Dendritic cell treated with granulocyte-macrophage colony-stimulating factor and Interleukin-4, amounts not matched to agents 40 ng/mL and 50 ng/mL, for 4 days (primary cell): Measurements from ENCODE around the gene GGA3.

Experiments used
- H3K27ac Mint-ChIP-seq: one replicate; pipeline ENCODE4 v1.8.0; 2022; ENCODE audit warnings: mild to moderate bottlenecking, mixed read lengths
- H3K27me3 Mint-ChIP-seq: one replicate; pipeline ENCODE4 v1.8.0; 2022; ENCODE audit warnings: mild to moderate bottlenecking, mixed read lengths
- H3K36me3 Mint-ChIP-seq: one replicate; pipeline ENCODE4 v1.8.0; 2022; ENCODE audit warnings: low read depth, mixed read lengths
- H3K4me1 Mint-ChIP-seq: one replicate; pipeline ENCODE4 v1.8.0; 2022; ENCODE audit warnings: low read depth, mixed read lengths
- H3K4me3 Mint-ChIP-seq: one replicate; pipeline ENCODE4 v1.8.0; 2022; ENCODE audit warnings: mild to moderate bottlenecking, moderate library complexity, mixed read lengths
- H3K9me3 Mint-ChIP-seq: one replicate; pipeline ENCODE4 v1.8.0; 2022; ENCODE audit warnings: mixed read lengths
- intact Hi-C: fragments of 100-400 bp; cut with micrococcal nuclease; formaldehyde crosslinking; loops from one replicate; pipeline ENCODE4 v1.15.0; 2022

The GGA3 gene

GRCh38 chr17:75246404-75246803 is 15.0 kb downstream of the GGA3 start:
- Mint-ChIP-seq H3K4me1 (peaks cover 76% of the 10 kb centered on the region), H3K4me3 (no peak overlapping the region), H3K9me3 (no peaks in the 10 kb centered on the region), H3K27me3 (no peaks in the 10 kb centered on the region), H3K36me3 (peaks cover 68% of the 10 kb centered on the region), H3K27ac (no peak overlapping the region)
- intact Hi-C loops = no loop called here

GRCh38 chr17:75245011-75245410 is 16.4 kb downstream of the GGA3 start:
- no peak overlapping the region for H3K4me3 Mint-ChIP-seq
- no peaks in the 10 kb centered on the region for H3K9me3 Mint-ChIP-seq
- peaks cover 74% of the 10 kb centered on the region for H3K4me1 Mint-ChIP-seq
- intact Hi-C loops = no loop called here
- H3K36me3 Mint-ChIP-seq = peaks cover 82% of the 10 kb centered on the region
- H3K27me3 Mint-ChIP-seq = no peaks in the 10 kb centered on the region
- peak overlapping the region; percentile 50 for H3K27ac Mint-ChIP-seq

DNA sequence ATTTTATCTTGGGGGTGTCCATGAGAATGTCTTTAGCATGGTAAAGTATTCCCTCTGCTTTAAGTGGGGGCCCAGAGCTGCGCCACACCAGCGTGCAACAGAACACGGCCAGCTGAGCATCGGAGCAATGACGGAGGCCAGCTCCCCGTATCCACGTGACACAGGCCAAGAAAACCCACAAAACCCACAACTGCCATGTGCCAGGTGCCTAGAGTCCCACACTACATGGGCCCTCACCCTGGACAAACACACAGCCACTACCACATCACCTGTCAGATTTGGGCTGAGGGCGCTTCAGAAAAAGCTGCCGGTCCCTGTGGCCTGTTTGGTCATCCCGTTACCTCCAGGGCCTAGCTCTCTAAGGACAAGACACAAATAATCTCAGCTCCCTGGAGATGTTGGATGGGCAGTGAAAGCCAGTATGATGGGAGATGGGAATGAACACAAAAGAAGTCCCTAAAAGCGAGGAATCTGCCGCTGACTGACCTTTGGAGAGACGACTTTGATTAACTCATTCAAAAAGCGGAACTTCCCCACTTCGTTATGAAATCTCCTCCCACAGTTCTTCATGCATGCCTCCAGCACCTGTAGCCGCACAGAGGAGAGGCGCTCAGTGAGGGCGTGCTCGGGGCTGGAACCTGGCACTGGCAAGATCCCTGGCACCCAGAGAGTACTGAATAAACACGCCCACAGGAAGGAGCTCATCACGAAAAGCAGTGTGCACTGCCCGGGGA is 17.1 kb downstream of the GGA3 start:
- H3K4me3 Mint-ChIP-seq = no peak overlapping the region
- intact Hi-C loops = no loop called here
- H3K4me1 Mint-ChIP-seq = peaks cover 73% of the 10 kb centered on the region
- no peaks in the 10 kb centered on the region for H3K9me3 Mint-ChIP-seq
- peaks cover 89% of the 10 kb centered on the region for H3K36me3 Mint-ChIP-seq
- peak overlapping the region; percentile 50 for H3K27ac Mint-ChIP-seq
- no peaks in the 10 kb centered on the region for H3K27me3 Mint-ChIP-seq

DNA sequence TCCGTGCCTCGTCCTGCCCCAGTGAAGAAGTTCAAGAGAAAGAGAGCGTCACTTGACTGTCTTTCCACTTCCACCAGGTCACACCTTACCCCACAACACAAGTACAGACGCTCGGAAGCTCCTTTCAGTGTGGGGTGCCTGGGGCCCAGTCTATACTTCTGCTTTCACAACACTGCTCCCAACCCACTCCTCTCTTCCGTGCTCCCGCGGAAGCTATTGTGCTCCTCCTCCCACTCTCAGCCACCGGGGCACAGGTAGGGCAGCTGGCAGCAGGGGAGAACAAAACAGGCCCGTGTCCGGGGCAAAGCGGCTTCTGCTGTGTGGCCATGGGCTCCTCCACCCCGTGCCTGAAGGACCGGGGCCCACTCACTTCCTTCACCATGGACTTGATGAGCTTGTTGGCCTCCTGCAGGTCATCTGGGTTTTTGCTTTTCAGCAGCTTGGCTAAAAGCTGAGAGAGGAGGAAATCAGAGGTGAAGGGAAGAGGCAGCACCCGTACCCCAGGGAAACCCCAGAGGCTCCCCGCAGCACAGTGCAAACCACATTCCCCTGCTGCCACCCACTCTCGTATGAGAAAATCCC is 18.9 kb downstream of the GGA3 start:
- Mint-ChIP-seq H3K4me3 (peak overlapping the region; percentile 30), H3K4me1 (peaks cover 86% of the 10 kb centered on the region), H3K27ac (peak overlapping the region; percentile 74), H3K27me3 (no peaks in the 10 kb centered on the region), H3K9me3 (no peaks in the 10 kb centered on the region), H3K36me3 (peaks cover 100% of the 10 kb centered on the region)
- intact Hi-C loops = no loop called here

- intact Hi-C loops = no loop called here
- Mint-ChIP-seq H3K27ac (peak overlapping the region; percentile 74), H3K9me3 (no peaks in the 10 kb centered on the region), H3K36me3 (peaks cover 100% of the 10 kb centered on the region), H3K27me3 (no peaks in the 10 kb centered on the region), H3K4me1 (peaks cover 86% of the 10 kb centered on the region), H3K4me3 (no peak overlapping the region)
Measured at GRCh38 chr17:75241996-75242460, 19.4 kb downstream of the GGA3 start.

DNA sequence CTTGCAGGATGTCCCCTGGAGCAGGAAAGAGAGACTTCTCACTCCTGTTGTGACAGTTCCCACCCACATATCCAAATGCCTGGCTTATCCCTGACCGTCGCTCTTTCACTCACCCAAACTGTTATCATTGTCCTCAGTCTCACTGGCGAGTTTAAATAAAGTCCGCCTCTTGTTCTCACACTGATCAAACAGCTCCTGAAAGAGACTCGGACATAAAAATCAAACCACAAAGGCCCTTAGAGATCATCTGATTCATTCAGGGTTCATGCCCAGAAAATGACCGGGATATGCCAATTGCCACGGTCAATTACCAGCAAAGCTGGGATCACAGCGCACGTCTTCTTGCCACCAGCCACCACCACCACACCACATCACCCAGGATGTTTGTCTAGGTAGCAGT is 19.9 kb downstream of the GGA3 start:
- Mint-ChIP-seq H3K9me3 (no peaks in the 10 kb centered on the region), H3K36me3 (peaks cover 100% of the 10 kb centered on the region), H3K27me3 (no peaks in the 10 kb centered on the region), H3K27ac (peak overlapping the region; percentile 74), H3K4me1 (peaks cover 83% of the 10 kb centered on the region), H3K4me3 (no peak overlapping the region)
- intact Hi-C loops = no loop called here

DNA sequence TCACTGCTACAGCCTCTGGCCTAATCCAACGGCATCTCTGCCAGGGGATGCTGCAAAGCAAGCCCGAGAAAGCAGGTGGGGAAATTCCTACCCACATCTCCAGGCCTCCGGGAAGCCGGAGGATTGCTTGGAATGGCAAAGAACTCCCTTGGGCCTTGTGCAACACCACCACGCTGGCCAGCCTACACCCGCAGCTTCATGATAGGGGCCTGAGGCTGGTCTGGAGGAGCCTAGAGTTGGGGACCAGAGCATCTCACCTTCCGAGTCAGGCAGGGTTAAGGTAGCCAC is 20.3 kb downstream of the GGA3 start:
- Mint-ChIP-seq H3K9me3 (no peaks in the 10 kb centered on the region), H3K27ac (peak overlapping the region; percentile 59), H3K4me3 (no peak overlapping the region), H3K4me1 (peaks cover 79% of the 10 kb centered on the region), H3K27me3 (no peaks in the 10 kb centered on the region), H3K36me3 (peaks cover 100% of the 10 kb centered on the region)
- intact Hi-C loops = no loop called here

DNA sequence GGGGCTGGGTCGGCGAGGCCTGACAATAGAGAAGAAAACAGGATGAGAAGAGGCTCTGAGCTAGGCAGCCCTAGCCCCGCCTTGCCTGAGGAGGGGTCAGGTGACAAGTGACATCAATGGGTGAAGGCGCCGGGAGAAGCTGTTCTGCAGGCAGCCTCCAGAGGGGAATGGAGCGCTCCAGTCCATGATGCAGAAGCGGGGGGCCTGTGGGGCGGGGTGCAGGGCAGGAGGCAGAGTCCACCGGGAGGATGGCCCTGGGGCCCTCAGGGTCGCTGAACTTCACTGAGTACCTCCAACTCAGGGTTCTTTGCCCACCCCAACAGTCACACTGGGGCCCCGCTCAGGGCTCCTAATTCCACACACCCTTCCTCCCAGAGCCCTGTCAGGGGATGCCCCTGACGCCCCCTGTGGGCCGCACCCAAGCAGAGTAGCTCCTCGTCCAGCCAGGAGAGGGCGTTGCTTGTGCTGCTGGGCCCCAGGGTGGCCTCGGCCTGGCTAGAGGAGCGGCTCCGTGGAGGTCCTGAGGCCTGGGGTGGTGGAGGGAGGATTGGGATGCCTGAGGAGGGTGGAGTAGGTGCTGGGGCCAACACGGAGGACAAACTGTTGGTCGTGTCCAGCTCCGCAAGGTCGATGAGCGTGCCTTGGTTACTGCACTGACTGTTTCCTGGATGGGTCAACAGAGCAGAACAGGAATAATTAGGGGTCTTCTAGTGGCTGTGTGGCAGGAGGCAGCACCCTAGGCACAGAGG is 20.8 kb downstream of the GGA3 start:
- H3K4me1 Mint-ChIP-seq = peaks cover 73% of the 10 kb centered on the region
- H3K27me3 Mint-ChIP-seq = no peaks in the 10 kb centered on the region
- peaks cover 100% of the 10 kb centered on the region for H3K36me3 Mint-ChIP-seq
- peak overlapping the region; percentile 59 for H3K27ac Mint-ChIP-seq
- H3K4me3 Mint-ChIP-seq = no peak overlapping the region
- intact Hi-C loops = no loop called here
- no peaks in the 10 kb centered on the region for H3K9me3 Mint-ChIP-seq

DNA sequence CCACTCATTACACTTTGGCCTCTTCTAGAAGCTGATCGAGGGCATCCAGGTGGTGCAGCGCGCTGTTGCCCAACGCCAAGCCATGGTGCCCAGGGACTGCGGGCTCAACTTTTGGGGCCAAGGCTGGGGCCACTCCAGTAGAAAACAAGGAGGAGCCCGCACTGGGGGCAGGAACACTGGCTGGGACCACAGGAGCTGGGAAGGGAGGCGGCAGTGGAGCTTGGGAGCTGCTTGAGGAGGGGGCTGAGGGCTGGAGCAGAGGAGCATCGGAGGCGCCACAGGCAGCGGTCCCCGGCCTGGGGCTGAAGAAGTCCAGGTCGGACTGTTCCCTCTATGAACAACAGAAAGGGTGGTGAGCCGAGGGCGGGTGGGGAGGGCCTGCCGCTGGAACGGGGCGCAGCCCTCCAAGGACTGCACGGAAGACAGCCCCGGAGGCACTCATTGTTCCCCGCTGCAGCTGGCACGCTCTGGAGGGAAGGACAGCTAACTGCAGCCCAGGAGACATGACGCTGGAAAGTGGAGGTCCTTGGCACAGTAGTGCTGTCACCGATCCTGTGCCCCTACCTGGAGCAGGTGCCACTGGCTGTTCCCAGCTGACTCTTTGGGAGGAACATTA is 21.5 kb downstream of the GGA3 start:
- intact Hi-C loops = no loop called here
- H3K9me3 Mint-ChIP-seq = no peaks in the 10 kb centered on the region
- H3K4me1 Mint-ChIP-seq = peaks cover 67% of the 10 kb centered on the region
- H3K27ac Mint-ChIP-seq = peak overlapping the region; percentile 59
- peaks cover 100% of the 10 kb centered on the region for H3K36me3 Mint-ChIP-seq
- H3K27me3 Mint-ChIP-seq = no peaks in the 10 kb centered on the region
- no peak overlapping the region for H3K4me3 Mint-ChIP-seq

GRCh38 chr17:75239214-75239613 is 22.2 kb downstream of the GGA3 start:
- peak overlapping the region; percentile 59 for H3K27ac Mint-ChIP-seq

GRCh38 chr17:75238684-75239191 is 22.7 kb downstream of the GGA3 start:
- intact Hi-C loops = no loop called here
- peak overlapping the region; percentile 44 for H3K27ac Mint-ChIP-seq
- no peaks in the 10 kb centered on the region for H3K27me3 Mint-ChIP-seq
- peaks cover 55% of the 10 kb centered on the region for H3K4me1 Mint-ChIP-seq
- no peaks in the 10 kb centered on the region for H3K9me3 Mint-ChIP-seq
- no peak overlapping the region for H3K4me3 Mint-ChIP-seq
- peaks cover 100% of the 10 kb centered on the region for H3K36me3 Mint-ChIP-seq

More at GRCh38 chr17:75239214-75239613, 22.2 kb downstream of the GGA3 start:
- no peaks in the 10 kb centered on the region for H3K27me3 Mint-ChIP-seq
- H3K9me3 Mint-ChIP-seq = no peaks in the 10 kb centered on the region
- intact Hi-C loops = no loop called here
- H3K4me1 Mint-ChIP-seq = peaks cover 60% of the 10 kb centered on the region
- peaks cover 100% of the 10 kb centered on the region for H3K36me3 Mint-ChIP-seq
- no peak overlapping the region for H3K4me3 Mint-ChIP-seq

- Mint-ChIP-seq H3K4me1 (peaks cover 49% of the 10 kb centered on the region), H3K27me3 (no peaks in the 10 kb centered on the region), H3K27ac (peak overlapping the region; percentile 44), H3K9me3 (no peaks in the 10 kb centered on the region), H3K36me3 (peaks cover 100% of the 10 kb centered on the region), H3K4me3 (no peak overlapping the region)
- intact Hi-C loops = no loop called here
Measured at GRCh38 chr17:75238020-75238580, 23.3 kb downstream of the GGA3 start.

- intact Hi-C loops = no loop called here
- Mint-ChIP-seq H3K4me1 (peaks cover 41% of the 10 kb centered on the region), H3K4me3 (no peak overlapping the region), H3K27ac (no peak overlapping the region), H3K9me3 (no peaks in the 10 kb centered on the region), H3K36me3 (peaks cover 100% of the 10 kb centered on the region), H3K27me3 (no peaks in the 10 kb centered on the region)
Measured at GRCh38 chr17:75237100-75238014, 24.0 kb downstream of the GGA3 start.
